Effector memory CD8-positive, alpha-beta T cell (primary cell): Measurements from ENCODE around the gene NELFB.

Experiments
- ATAC-seq: fragments of 150-1000 bp; cut with Tn5 transposase; replicated peaks from 2 replicates; pipeline ENCODE4 v1.10.0; 2021; ENCODE audit warnings: mild to moderate bottlenecking, moderate library complexity
- DNase-seq, 3 experiments: peaks; one replicate each; pipeline ENCODE4 v3.0.0; 2021
- H3K27ac Mint-ChIP-seq, 2 donors: one replicate each; pipeline ENCODE4 v1.8.0; 2022; ENCODE audit warnings: mild to moderate bottlenecking in 2 of 2, mixed read lengths in 2 of 2, moderate library complexity in 2 of 2
- H3K27me3 Mint-ChIP-seq, 2 donors: one replicate each; pipeline ENCODE4 v1.8.0; 2022; ENCODE audit warnings: mixed read lengths in 2 of 2
- H3K36me3 Mint-ChIP-seq: one replicate; pipeline ENCODE4 v1.8.0; 2022; ENCODE audit warnings: mild to moderate bottlenecking, moderate library complexity, mixed read lengths; ENCODE audit not compliant: insufficient read depth
- H3K4me1 Mint-ChIP-seq, 2 donors: one replicate each; pipeline ENCODE4 v1.8.0; 2022; ENCODE audit warnings: low read depth in 2 of 2, mixed read lengths in 2 of 2
- H3K4me3 Mint-ChIP-seq, 2 donors: one replicate each; pipeline ENCODE4 v1.8.0; 2022; ENCODE audit warnings: mild to moderate bottlenecking in 2 of 2, mixed read lengths in 2 of 2, moderate library complexity in 2 of 2
- H3K9me3 Mint-ChIP-seq, 2 donors: one replicate each; pipeline ENCODE4 v1.8.0; 2022; ENCODE audit warnings: mixed read lengths in 2 of 2

Gene NELFB

GRCh38 chr9:137227853-137228505 is 27.1 kb upstream of the NELFB start:
- Mint-ChIP-seq H3K4me3 (no peak overlapping the region), H3K27ac (peak overlapping the region in 1 of 2 donors; percentile 8), H3K27me3 (peaks cover 16 to 24% of the 10 kb centered on the region in 2 donors), H3K9me3 (no peaks in the 10 kb centered on the region), H3K4me1 (peaks cover 3 to 4% of the 10 kb centered on the region in 2 donors), H3K36me3 (peaks cover 9% of the 10 kb centered on the region)
- no peak for DNase-seq
- no peak for ATAC-seq

DNA sequence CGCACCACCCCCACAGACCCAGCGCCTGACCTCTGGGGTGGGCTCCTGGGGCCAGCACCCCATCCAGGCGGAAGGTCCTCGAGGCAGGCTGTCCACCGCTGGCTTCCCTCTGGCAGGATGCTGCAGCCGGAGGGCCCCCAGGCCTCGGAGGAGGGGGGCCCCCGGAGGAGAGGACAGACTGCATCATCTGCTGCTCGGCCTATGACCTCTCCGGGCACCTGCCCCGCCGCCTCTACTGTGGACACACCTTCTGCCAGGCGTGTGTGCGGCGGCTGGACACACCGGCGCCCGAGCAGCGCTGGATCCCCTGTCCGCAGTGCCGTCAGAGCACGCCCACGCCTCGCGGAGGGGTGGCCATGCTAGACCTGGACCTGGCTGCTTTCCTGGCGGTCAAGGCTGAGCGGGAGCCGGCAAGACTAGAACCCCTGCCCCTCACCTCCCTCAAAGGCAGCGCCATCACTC is 26.6 kb upstream of the NELFB start:
- Mint-ChIP-seq H3K36me3 (peaks cover 5% of the 10 kb centered on the region), H3K9me3 (no peaks in the 10 kb centered on the region), H3K27ac (no peak overlapping the region), H3K4me3 (no peak overlapping the region), H3K4me1 (peaks cover 2 to 4% of the 10 kb centered on the region in 2 donors), H3K27me3 (peaks cover 16 to 24% of the 10 kb centered on the region in 2 donors)
- DNase-seq (no peak), ATAC-seq (no peak)

DNA sequence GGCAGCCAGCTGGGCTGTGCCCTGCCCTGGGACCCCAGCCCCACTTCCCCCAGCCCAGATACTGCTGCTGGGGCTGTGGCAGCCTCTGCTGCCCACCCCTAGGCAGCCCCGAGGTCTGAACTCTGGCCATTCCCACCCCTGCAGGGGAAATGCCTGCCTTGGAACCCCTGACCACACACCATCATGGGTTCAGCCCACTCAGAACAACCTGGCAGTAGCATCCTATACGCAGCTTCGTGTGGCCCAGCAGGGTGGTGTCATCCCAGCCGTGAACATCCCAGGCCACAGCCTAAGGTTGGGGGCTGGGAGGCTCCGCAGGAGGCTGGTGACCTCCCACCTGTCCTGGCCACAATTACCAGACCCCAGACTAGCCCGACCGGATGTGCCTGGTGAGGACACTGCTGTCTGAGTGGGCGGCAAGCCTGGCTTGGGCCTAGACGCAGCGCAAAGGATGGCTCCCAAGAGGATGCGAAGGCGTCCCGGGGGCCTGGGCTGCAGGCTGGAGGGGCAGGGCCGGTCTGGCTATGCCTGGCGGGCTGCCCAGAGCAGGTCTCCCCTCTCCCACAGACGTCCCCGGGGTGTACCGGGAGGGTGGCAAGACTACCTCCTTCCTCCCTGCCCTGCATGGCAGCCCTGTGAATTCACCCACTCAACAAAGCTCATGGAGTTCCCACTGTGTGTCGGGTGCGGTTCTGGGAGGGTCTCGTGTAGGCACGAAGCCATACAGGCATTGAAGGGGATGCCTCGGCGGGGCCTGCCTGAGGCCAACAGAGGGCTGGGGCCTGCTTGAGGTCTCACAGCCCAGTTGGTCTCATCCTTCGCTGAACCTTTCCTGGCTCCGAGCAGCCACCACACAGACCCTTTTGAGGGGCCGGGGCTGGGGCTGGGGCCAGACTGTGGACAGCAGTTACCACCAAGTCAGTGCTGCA is 25.9 kb upstream of the NELFB start:
- no peak for DNase-seq
- H3K27me3 Mint-ChIP-seq = peaks cover 16 to 24% of the 10 kb centered on the region in 2 donors
- no peak for ATAC-seq
- H3K4me1 Mint-ChIP-seq = peaks cover 2 to 4% of the 10 kb centered on the region in 2 donors
- no peaks in the 10 kb centered on the region for H3K9me3 Mint-ChIP-seq
- H3K4me3 Mint-ChIP-seq = no peak overlapping the region
- no peaks in the 10 kb centered on the region for H3K36me3 Mint-ChIP-seq
- H3K27ac Mint-ChIP-seq = no peak overlapping the region

GRCh38 chr9:137229903-137230704 is 25.0 kb upstream of the NELFB start:
- DNase-seq (no peak), ATAC-seq (no peak)
- peaks cover 2 to 8% of the 10 kb centered on the region in 2 donors for H3K4me1 Mint-ChIP-seq
- H3K9me3 Mint-ChIP-seq = no peaks in the 10 kb centered on the region
- peaks cover 16 to 32% of the 10 kb centered on the region in 2 donors for H3K27me3 Mint-ChIP-seq
- H3K4me3 Mint-ChIP-seq = no peak overlapping the region
- H3K27ac Mint-ChIP-seq = no peak overlapping the region
- H3K36me3 Mint-ChIP-seq = no peaks in the 10 kb centered on the region

DNA sequence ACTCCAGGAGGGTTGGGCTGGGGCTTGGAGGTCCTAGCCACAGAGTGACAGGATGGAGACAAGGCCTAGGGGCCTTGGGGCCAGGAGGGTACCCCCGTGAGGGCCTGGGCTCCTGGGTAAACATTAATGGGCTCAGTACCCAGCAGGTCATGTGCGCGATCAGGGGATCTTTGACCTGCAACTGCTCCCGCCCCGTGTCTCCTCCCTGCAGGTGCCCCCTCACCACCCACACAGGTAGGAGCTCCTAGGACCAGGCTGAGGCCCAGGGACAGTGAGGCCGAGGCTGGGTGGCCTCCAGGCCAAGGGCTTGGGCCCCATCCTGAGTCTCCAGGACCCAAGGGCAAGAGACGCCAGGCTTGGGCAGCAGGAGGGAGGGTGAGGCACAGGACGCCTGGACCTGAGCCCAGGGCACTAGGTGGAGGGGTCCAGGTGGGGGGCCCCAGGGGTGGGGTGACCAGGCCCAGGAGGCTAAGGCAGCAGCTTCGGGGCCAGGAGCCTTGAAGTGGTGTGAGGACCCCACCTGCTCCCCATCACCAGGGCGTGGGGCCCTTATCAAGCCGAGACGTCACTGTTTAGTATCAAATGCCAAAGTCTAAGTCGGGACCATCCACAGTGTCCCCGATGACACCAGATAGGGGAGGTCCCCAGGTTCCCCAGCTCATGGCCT is 24.3 kb upstream of the NELFB start, which contains the start of gene SLC34A3:
TSS of gene SLC34A3 (plus strand) at position 197 of the 667 bp plus-strand sequence. CDS start 802 bp downstream, outside the sequence.
- ATAC-seq (no peak), DNase-seq (no peak)
- peaks cover 4 to 11% of the 10 kb centered on the region in 2 donors for H3K4me1 Mint-ChIP-seq
- H3K36me3 Mint-ChIP-seq = no peaks in the 10 kb centered on the region
- no peak within 1 kb of the TSS for H3K4me3 Mint-ChIP-seq
- H3K9me3 Mint-ChIP-seq = no peaks in the 10 kb centered on the region
- H3K27ac Mint-ChIP-seq = no peak within 1 kb of the TSS
- peaks cover 16 to 38% of the 10 kb centered on the region in 2 donors for H3K27me3 Mint-ChIP-seq

GRCh38 chr9:137231372-137232039 is 23.6 kb upstream of the NELFB start:
- H3K36me3 Mint-ChIP-seq = no peaks in the 10 kb centered on the region
- DNase-seq (no peak), ATAC-seq (no peak)
- no peak overlapping the region for H3K27ac Mint-ChIP-seq
- peaks cover 4 to 11% of the 10 kb centered on the region in 2 donors for H3K4me1 Mint-ChIP-seq
- H3K9me3 Mint-ChIP-seq = no peaks in the 10 kb centered on the region
- H3K27me3 Mint-ChIP-seq = peaks cover 16 to 38% of the 10 kb centered on the region in 2 donors
- H3K4me3 Mint-ChIP-seq = no peak overlapping the region

DNA sequence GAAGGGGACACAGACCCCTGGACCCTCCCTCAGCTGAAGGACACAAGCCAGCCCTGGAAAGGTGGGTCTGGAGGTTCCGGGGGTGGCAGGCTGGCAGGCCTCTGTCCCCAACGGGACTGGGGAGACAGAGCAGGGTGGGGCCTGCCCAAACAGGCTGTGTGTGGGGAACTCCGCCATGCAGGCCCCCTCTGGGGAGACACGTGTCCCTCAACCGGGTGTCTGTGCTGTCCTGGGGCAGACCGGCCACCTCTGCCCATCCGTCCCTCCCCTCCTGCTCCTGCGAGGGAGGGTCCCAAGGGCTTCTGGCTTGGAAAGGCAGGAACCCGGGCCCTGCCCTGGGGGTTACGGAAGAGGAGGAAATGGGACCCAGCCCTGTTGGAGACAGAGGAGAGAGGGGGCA is 23.0 kb upstream of the NELFB start:
- Mint-ChIP-seq H3K27me3 (peaks cover 16 to 38% of the 10 kb centered on the region in 2 donors), H3K4me3 (no peak overlapping the region), H3K4me1 (peaks cover 4 to 11% of the 10 kb centered on the region in 2 donors), H3K27ac (no peak overlapping the region), H3K9me3 (no peaks in the 10 kb centered on the region), H3K36me3 (no peaks in the 10 kb centered on the region)
- DNase-seq (no peak), ATAC-seq (no peak)

DNA sequence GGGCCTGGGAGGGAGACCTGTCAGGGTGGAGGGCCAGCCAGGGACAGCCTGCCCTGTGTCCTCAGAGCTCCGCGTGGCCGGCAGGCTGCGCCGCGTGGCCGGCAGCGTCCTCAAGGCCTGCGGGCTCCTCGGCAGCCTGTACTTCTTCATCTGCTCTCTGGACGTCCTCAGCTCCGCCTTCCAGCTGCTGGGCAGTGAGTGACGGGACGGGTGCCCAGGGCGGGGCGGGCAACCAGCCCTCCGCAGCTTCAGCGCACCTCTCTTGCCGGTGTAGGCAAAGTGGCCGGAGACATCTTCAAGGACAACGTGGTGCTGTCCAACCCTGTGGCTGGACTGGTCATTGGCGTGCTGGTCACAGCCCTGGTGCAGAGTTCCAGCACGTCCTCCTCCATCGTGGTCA is 22.6 kb upstream of the NELFB start:
- no peak overlapping the region for H3K27ac Mint-ChIP-seq
- H3K4me1 Mint-ChIP-seq = peaks cover 4 to 10% of the 10 kb centered on the region in 2 donors
- DNase-seq (no peak), ATAC-seq (no peak)
- peaks cover 13 to 34% of the 10 kb centered on the region in 2 donors for H3K27me3 Mint-ChIP-seq
- H3K9me3 Mint-ChIP-seq = no peaks in the 10 kb centered on the region
- H3K4me3 Mint-ChIP-seq = no peak overlapping the region
- no peaks in the 10 kb centered on the region for H3K36me3 Mint-ChIP-seq

- DNase-seq = no peak
- no peak overlapping the region for H3K27ac Mint-ChIP-seq
- H3K27me3 Mint-ChIP-seq = peaks cover 9 to 28% of the 10 kb centered on the region in 2 donors
- no peak overlapping the region for H3K4me3 Mint-ChIP-seq
- peaks cover 2 to 7% of the 10 kb centered on the region in 2 donors for H3K4me1 Mint-ChIP-seq
- H3K36me3 Mint-ChIP-seq = no peaks in the 10 kb centered on the region
- no peaks in the 10 kb centered on the region for H3K9me3 Mint-ChIP-seq
- ATAC-seq = no peak
Measured at GRCh38 chr9:137233143-137233980, 21.8 kb upstream of the NELFB start.

- ATAC-seq = no peak
- no peak overlapping the region for H3K27ac Mint-ChIP-seq
- no peaks in the 10 kb centered on the region for H3K36me3 Mint-ChIP-seq
- no peaks in the 10 kb centered on the region for H3K9me3 Mint-ChIP-seq
- DNase-seq = no peak
- peaks cover 9 to 28% of the 10 kb centered on the region in 2 donors for H3K27me3 Mint-ChIP-seq
- H3K4me1 Mint-ChIP-seq = peaks cover 7 to 11% of the 10 kb centered on the region in 2 donors
- H3K4me3 Mint-ChIP-seq = no peak overlapping the region
Measured at GRCh38 chr9:137234055-137234697, 21.0 kb upstream of the NELFB start.

DNA sequence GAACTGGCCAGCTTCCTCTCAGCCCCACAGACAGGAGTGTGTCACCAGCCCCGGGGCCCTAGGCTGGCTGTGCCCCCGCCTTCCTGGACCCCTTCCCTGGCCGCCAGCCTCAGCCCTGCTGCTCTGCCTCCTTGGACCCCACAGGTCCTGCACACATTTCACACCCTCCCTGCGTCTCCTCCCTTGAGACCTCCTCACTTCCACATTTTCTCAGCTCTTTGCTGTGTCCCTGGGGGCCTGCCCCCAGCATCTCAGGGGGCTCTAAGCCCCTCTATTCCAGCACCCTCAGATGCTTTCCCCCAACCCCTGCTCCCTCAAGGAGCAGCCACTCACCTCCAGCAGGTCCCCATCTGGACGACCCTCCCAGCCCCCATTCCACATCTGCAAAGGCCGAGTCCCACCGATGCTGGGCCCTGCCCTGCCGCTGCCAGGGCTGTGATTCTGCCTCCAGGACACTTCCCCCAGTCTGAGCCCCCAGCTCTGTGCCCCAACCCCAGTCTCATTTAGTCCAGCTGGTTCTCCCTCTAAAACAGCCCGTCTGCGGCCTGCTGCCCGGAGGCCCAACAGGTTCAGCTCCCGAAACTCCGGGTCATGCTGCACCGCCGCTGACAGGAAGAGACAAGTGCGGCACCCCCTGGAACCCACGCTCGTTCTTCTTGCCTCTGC is 20.2 kb upstream of the NELFB start:
- no peak overlapping the region for H3K4me3 Mint-ChIP-seq
- H3K9me3 Mint-ChIP-seq = no peaks in the 10 kb centered on the region
- peaks cover 9 to 28% of the 10 kb centered on the region in 2 donors for H3K27me3 Mint-ChIP-seq
- DNase-seq = no peak
- H3K36me3 Mint-ChIP-seq = peaks cover 4% of the 10 kb centered on the region
- H3K4me1 Mint-ChIP-seq = peaks cover 9 to 11% of the 10 kb centered on the region in 2 donors
- H3K27ac Mint-ChIP-seq = no peak overlapping the region
- no peak for ATAC-seq
